GM19351 (cell line): Measurements from ENCODE around the gene ZNF705A.
"Not testable (repeated sequence)": the region's sequence is repeated elsewhere in the genome, so short reads cannot be mapped to it uniquely, and the experiment has no call there.

ENCODE experiments used
- ATAC-seq: cut with Tn5 transposase; IDR thresholded peaks from one replicate; pipeline ENCODE4 v1.9.1; 2021; ENCODE audit warnings: mild to moderate bottlenecking, moderate library complexity; ENCODE audit not compliant: unreplicated experiment

ZNF705A gene

DNA sequence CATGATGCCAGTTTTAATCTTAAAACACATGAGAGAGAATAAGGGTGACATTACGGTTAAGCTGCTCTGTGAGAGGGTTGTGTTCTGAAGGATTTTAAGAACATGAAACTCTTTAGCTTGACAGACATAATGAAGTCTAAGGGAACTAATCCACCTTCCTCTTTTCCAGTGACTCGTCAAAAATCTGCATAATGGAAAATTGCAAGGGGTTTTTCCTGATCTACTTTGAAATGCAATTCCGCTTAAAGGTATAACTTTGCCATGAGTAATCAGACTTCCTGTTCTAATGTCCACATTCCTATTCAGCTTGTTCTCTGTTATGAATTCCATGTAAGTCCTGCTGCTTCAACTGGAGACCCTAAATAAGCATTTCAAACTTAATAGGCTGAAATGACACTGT is at the start of gene ZNF705A:
Gene ZNF705A, plus strand, starts transcription at position 171 of the 400 bp plus-strand sequence. CDS start 15,611 bp downstream, outside the sequence.
- no peak for ATAC-seq

DNA sequence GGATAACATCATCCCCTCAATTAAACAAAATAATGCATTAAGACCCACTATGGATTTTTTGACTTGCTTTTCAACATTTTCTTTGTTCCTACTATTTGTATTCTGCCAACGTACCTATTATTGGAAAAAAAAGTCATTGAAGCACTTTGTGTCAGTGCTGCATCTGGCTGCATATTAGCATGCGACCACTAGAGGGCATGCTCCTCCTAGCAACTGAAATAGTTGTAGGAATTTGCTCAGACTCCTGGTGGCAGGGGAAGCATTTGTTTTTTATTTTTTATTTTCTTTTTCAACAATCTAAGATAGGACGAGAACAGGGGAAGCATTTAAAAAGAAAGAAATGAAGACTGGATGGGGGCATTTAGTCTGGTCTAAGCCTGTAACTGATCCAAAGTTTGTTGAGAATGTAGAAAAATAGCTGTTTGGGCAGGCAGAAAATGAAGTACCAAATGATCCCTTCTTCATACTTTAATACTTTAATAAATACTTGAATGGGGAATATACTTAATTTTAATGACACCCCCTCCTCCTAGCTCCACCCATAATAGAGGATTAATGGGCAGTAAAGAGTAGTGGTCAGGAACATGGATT is 47.9 kb upstream of the ZNF705A start:
- no peak for ATAC-seq

DNA sequence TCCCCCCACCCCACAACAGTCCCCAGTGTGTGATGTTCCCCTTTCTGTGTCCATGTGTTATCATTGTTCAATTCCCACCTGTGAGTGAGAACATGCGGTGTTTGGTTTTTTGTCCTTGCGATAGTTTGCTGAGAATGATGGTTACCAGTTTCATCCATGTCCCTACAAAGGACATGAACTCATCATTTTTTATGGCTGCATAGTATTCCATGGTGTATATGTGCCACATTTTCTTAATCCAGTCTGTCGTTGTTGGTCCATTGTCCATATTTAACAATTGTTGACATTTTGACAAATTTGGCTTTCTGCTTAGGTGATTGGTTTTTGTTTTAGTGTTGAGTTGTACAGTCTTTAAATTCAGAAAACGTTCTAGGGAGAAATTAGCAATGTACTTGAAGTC is 43.7 kb upstream of the ZNF705A start:
- not testable (repeated sequence) for ATAC-seq

DNA sequence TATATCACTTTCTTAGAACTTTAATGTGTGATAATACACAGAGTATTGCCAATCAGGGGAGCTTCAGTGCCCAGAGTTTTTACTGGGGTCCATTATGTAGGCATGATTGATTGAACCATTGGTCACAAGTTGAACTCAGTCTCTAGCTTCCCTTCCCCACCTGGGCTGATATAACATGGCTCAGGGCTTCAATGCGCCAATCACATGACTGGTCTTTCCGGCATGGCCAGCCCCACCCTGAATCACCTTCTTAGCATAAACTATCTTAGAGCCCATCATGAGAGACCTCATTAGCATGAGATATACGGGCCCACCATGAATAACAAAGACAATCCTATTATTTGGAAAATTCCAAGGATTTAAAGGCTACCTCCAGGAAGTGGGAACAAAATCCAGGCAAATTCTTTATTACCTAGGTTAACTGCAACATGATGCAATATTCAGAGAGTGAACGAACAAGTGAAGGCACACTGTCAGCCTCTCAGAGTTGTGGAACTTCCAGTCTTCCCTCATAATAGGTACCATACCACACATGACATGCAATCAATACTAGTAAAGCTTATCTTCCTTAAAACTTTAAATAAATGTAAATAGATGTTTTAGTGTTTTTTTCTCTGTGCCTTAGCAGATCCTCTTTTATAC is 36.6 kb upstream of the ZNF705A start:
- no peak for ATAC-seq

DNA sequence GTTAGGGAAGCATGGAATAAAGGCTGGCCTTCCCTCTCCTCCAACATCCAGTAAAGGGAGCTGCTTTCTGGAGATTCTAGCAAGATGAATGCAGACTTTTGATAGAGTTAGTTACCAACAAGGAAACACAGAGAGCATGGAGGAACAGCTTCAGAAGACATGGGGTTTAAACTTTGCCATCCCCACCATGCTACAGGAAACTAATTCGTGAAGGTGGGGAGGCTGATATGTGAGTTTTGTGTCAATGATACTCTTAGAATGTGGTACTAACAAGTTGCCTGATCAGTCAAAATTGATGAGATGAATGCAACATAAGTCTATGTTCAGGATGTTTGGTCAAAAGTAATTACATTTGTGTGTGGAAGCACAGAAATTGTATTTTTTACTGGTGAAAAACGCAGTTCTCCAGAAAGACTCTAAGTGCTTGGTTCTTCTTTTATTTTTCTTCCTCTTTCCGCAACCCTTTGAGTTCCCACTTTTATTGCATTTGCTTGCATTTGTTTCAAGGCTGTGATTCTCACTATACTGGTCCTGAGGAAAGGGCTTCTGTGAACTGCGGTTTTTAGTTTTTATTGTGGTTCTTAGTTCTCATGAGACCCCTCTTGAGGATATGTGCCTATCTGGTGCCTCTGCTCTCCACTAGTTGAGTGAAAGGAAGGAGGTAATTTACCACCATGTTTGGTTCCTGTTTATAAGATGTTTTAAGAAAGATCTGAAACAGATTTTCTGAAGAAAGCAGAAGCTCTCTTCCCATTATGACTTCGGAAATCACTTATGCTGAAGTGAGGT is 33.5 kb upstream of the ZNF705A start, which contains the start of gene CLEC4A:
Gene CLEC4A, plus strand, starts transcription at position 494 of the 789 bp plus-strand sequence. Its CDS starts 262 bp downstream, at position 756.
- no peak for ATAC-seq

DNA sequence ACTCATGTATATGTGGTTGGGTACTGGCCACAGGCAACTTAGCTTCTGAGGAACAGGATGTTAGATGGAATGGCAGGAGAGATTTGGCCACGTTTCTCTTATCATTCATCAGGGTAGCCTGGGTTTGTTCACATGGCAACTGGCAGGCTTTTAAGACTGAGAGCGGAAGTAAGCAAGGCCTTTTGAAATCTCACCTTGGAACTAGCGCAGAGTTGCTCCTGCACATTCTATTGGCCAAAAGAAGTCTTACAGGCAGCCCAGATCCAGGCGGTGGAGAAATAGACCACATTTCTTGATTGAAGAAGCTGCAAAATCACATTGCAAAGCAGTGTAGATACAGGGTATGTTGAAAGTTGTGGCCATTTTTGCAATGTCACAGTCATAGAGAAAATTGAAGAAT is 29.7 kb upstream of the ZNF705A start:
- no peak for ATAC-seq

DNA sequence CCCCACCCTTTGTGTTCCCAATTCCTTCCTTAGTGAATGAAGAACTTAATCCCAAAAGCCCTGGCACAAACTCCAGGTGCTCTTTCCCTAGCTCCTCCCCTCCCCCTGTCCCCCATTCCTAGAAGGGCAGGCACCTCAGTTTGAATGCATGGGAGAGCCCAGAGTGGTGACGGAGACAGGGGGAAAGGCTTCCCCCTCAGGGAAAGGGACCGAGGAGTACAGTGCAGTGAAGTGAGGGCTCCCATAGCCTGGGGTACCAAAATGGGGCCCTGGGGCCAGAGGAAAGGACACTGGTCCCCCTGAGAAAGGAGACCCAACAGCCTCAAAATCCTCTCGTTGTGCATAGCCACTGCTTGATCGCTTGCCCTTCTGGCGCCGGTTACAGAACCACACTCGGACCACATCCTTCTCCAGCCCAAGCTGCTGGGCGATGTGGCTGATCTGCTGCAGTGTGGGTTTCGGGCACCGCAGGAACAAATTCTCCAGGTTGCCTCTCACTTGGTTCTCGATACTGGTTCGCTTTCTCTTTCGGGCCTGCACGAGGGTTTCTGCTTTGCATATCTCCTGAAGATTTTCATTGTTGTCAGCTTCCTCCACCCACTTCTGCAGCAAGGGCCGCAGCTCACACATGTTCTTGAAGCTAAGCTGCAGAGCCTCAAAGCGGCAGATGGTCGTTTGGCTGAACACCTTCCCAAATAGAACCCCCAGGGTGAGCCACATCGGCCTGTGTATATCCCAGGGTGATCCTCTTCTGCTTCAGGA is 23.0 kb upstream of the ZNF705A start:
- not testable (repeated sequence) for ATAC-seq

DNA sequence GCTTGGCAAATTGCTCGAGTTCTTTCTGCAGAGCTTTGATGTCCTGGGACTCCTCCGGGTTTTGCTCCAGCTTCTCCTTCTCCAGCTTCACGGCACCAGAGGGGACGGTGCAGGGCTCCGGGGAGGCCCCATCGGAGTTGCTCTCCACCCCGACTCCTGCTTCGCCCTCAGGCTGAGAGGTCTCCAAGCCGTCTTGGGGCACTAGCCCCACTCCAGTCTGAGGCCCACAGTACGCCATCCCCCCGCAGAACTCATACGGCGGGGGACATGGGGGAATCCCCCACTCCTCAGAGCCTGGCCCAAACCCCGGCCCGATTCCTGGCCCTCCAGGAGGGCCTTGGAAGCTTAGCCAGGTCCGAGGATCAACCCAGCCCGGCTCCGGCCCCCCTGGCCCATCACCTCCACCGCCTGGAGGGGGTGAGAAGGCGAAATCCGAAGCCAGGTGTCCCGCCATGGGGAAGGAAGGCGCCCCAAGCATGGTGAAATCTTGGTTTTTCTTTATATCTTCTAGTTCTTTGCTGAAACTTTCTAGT is 22.4 kb upstream of the ZNF705A start:
- ATAC-seq: not testable (repeated sequence)

DNA sequence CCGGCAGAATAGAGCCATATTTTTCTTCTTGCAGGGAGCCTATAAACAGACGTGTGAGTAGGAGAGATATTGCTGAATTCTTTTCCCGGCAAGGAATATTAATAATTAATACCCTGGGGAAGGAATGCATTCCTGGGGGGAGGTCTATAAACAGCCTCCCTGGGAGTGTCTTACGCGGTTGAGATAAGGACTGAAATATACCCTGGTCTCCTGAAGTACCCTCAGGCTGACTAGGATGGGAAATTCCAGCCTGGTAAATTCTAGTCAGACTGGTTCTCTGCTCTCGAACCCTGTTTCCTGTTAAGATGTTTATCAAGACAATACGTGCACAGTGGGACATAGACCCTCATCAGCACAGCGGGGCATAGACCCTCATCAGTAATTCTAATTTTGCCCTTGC is 15.2 kb upstream of the ZNF705A start:
- not testable (repeated sequence) for ATAC-seq

DNA sequence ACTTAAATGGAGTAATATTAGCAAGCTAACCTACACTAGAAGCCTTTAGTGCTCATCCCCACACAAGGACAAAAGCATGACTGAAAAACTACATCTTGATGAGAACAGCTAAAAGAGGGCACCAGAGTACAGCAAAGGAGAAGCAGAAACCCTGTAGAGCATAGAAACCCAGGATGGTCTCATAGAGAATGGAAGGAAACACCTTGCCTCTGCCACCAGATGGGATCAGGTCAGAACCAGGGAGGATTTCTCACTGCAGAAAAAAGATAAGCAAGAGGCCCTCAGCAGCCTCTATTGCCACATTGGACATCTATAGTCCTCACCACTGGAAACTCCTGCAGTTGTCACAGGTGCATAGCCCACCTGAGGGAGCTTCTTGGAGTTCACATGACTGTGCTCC is 13.6 kb upstream of the ZNF705A start:
- ATAC-seq: no peak

DNA sequence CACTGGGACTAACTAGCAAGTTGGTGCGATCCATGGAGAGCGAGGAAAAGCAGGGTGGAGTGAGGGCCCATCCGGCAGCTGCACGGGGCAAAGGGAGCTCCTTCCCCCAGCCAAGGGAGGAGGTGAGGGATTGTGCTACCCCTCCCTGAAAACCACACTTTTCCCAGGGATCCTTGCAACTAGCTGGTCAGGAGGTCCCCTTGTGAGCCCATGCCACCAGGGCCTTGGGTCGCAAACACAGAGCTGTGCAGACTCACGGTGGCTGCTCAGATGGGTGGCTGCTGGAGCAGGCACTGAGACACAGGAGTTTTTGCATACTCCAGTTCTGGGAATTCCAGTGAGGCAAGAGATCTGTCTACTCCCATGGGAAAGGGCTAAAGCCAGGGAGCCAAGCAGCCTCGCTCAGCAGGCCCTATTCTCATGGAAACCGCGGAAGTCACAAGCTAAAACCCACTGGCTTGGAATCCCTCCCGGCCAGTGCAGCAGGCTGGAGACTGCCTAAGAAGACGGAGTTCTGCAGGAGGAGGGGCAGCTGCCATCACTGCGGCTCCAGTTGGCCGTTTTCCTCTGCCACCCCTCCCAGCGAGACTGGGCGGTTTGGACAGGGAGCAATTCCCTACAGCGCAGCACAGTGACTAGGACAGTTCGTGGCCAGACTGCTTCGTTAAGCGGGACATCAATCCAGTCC is 10.9 kb upstream of the ZNF705A start:
- ATAC-seq: no peak

DNA sequence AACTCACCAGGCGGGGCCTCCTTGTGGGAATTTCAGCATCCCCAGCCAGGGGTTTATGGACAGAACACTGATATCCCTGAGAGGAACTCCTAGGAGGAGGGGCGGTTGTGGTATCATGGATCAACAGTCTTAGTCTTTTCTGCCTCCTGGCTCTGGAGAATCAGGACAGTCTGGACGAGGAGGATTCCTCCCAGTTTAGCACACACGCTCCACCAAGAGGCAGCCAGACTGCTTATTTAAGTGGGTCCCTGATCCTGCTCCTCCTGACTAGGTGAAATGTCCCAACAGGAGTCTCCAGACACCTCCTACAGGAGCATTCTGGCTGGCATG is 10.4 kb upstream of the ZNF705A start:
- ATAC-seq: no peak

DNA sequence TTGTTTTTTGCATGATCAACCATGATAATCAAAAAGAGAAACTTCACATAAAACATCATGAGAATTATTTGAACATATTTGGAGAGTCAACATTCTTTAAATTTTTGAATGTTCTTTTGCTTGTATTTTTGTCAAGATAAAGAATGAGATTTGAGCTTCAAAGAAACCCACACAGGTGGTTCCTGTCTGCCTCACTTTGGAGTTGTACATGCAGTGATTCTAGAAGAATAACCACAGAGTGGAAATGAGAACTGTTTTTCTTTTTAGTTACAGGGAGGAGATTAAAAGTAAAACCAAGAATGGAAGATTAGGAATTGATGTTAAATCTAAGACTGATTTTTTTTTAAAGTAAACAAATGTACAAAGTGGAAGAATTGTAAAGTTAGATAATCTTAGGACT is 2.3 kb upstream of the ZNF705A start:
- ATAC-seq: no peak

DNA sequence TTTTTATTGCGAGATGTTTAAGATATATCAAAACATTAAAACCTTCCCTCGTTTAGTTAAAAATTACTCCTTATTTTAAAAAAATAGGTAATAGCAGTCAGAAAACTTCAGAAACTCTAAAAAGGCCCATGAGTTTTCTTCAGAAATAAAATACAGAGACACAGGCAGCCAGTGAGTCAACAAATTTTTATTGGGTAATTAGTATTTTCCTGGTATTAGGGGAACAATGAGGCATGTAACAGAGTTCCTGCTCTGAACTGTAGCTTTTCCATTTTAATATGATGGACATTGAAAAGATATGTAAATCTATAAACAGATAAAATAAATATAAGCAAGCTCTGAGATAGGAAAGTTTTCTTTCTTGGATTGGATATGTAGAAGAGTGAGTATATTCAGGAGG is 399 bp upstream of the ZNF705A start:
- ATAC-seq: no peak

DNA sequence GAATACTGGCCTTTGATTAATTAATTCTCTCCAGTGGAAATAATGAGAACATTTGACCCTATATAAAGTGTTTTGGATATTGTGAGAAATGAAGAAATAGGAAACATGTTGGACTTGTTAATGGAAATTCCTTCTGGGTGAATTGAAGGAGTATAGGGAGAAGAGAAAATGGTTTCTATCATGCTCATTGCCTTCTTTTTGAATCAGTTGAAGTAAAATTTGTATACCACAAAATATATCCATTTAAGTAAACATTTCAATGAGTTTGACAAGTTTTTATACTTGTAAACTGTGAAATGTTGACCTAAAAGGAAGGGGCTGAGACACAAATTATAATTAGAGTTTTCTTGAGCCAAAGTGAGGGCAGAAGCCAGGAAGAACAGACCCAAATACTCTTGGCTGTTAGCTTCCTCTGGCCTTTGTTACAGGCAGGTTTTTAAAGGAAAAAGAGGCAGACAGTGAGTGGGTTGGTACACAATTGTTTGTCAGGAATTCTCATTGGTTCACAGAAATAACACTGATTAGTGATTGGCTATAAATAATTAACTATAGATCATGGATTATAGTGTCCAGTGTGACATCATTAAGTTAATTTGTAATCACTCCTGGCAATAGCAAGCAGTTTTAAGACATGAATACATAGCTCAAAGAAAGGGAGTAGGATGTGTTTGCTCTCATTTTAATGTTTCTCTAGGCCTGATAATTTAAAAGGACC is 826 bp downstream of the ZNF705A start:
- ATAC-seq: no peak

DNA sequence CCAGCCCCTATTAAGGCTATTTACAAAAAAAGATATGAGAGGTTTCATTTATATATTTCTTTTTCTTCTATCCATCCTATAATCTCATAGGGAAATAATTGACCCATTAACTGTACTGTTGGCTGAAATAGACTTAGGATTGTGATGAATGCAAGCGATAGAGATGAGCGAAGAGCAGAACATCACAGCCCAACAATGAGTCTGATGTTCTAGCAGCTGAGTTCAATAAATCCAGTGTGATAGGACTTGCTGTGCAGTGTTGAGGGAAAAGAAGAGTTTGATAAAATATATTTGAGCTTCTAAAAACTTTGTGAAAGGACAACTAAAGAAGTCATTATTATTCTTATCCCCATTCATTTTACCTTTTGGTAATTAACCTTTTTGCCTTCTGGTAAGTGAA is 16.1 kb downstream of the ZNF705A start:
- not testable (repeated sequence) for ATAC-seq

DNA sequence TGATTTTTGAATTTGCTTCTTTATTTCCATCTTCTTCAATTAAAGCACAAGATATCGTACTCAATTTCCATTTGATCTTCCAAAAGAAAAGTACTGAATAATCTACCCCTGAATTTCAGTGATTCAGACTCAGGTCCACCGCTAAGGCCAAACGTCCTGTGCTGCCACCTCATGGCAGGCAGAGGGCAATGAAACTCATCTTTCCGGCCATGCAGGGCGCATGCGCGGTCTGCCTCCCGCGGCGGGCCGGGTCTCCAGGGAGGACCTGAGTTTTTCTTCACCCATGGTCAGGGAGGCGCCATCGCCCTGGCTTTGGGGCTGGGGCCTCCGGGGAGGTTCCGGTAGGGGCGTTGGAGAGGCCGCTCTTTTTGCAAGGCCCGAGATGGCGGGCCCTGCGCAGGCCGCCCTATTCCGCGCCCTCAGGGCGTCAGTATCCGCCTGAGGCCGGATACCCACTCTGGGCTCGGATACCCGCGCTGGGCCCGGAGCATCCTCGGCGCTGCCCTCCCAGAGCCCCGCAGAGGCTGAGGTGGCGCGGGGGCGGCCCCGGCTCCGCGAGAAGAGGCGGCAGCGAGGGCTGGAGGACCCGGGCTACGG is 23.3 kb downstream of the ZNF705A start:
- ATAC-seq: not testable (repeated sequence)

DNA sequence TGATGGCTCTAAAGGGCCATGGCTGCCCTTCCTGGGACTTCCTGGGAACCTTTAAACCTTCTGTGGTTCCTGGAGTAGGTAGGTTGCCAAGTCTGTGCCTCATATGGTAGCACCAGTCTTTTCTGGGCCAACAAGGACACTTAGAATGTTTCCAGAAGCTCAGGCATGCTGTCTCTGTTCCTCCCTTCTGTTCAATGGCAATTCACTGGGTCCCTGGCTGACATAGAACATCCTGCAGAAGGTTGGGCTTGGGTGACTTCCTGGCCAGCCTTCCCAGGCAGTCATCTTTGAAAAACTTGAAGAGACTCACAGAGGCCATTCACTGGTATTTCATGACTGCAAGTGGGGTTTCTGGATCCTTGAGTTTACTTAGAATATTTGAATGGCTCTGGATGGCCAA is 24.5 kb downstream of the ZNF705A start:
- ATAC-seq: not testable (repeated sequence)

DNA sequence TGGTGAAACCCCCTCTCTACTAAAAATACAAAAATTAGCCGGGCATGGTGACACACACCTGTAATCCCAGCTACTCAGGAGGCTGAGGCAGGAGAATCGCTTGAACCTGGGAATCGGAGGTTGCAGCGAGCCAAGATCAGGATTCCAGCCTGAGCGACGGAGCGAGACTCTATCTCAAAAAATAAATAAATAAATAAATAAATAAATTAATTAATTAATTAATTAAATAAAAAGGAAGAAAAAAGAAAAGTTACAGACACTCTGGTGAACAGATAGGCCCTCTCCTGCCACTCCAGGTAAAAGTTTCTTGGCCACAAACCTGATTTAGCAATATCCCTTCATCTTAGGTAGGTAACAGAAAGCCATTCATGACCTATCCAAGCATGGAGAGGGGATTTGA is 26.1 kb downstream of the ZNF705A start:
- ATAC-seq: not testable (repeated sequence)
